HG02610 (cell line): Measurements from ENCODE around the gene NKD2.
"Not testable (repeated sequence)": the region's sequence is repeated elsewhere in the genome, so short reads cannot be mapped to it uniquely, and the experiment has no call there.

Experiments used
- ATAC-seq: cut with Tn5 transposase; IDR thresholded peaks from one replicate; pipeline ENCODE4 v1.9.1; 2021; ENCODE audit warnings: mild to moderate bottlenecking, moderate library complexity; ENCODE audit not compliant: unreplicated experiment

NKD2 gene

GRCh38 chr5:999032-999501 is 9.5 kb upstream of the NKD2 start:
- no peak for ATAC-seq

- ATAC-seq = no peak
These were observed 8.9 kb upstream of the NKD2 start for GRCh38 chr5:999724-1000123.

GRCh38 chr5:1000329-1000728 is 8.3 kb upstream of the NKD2 start:
- no peak for ATAC-seq

GRCh38 chr5:1000831-1001230 is 7.8 kb upstream of the NKD2 start:
- ATAC-seq = not testable (repeated sequence)

GRCh38 chr5:1001406-1002270 is 7.0 kb upstream of the NKD2 start:
- no peak for ATAC-seq

- ATAC-seq = no peak
These were observed 6.4 kb upstream of the NKD2 start for GRCh38 chr5:1002271-1002546.

- ATAC-seq = no peak
These were observed 5.8 kb upstream of the NKD2 start for GRCh38 chr5:1002836-1003235.

GRCh38 chr5:1003296-1003937 is 5.2 kb upstream of the NKD2 start:
- ATAC-seq = no peak

GRCh38 chr5:1004461-1005248 is 3.9 kb upstream of the NKD2 start:
- ATAC-seq = no peak

GRCh38 chr5:1005249-1005851 is 3.3 kb upstream of the NKD2 start:
- no peak for ATAC-seq

- no peak for ATAC-seq
These were observed 2.5 kb upstream of the NKD2 start for GRCh38 chr5:1005904-1006655.

- no peak for ATAC-seq
These were observed 1.9 kb upstream of the NKD2 start for GRCh38 chr5:1006656-1007071.

GRCh38 chr5:1007221-1007680 is 1.4 kb upstream of the NKD2 start:
- ATAC-seq = no peak

- ATAC-seq = no peak
These were observed 736 bp upstream of the NKD2 start for GRCh38 chr5:1007681-1008450.

GRCh38 chr5:1009359-1010180 is 968 bp downstream of the NKD2 start:
- no peak for ATAC-seq

- ATAC-seq = no peak
These were observed 1.5 kb downstream of the NKD2 start for GRCh38 chr5:1010181-1010510.

- no peak for ATAC-seq
These were observed 2.0 kb downstream of the NKD2 start for GRCh38 chr5:1010641-1011046.

GRCh38 chr5:1011226-1011631 is 2.6 kb downstream of the NKD2 start:
- ATAC-seq = no peak

GRCh38 chr5:1011741-1012312 is 3.2 kb downstream of the NKD2 start:
- no peak for ATAC-seq
